Measurements from ENCODE around the gene WNT3A.

Gene WNT3A

GRCh38 chr1:228029281-228029680 is 22.5 kb downstream of the WNT3A start:
- ChIA-PET CTCF (interaction anchor here (0.6 kb wide), 1 partner anchor 472 kb away, joined by 3 read pairs; no protein-coding TSS in a partner anchor), POLR2A (no interaction called here)
- Histone ChIP-seq H3K4me1 (ENCODE audit: control insufficient read depth, insufficient read depth, low read length) (no peaks in the 10 kb centered on the region), H3K9me3 (ENCODE audit: control insufficient read depth, insufficient read depth, low read depth, low read length) (no peaks in the 10 kb centered on the region), H3K36me3 (ENCODE audit: control insufficient read depth in 2 of 2, insufficient read depth in 1 of 2, low read length in 2 of 2) (no peaks in the 10 kb centered on the region), H3K4me3 (ENCODE audit: low read depth, low read length) (no peak overlapping the region), H3K27ac (ENCODE audit: extremely low read depth, low read depth, low read length) (no peak overlapping the region)
- TF ChIP-seq ZNF514 (tag by site-specific recombination; IDR thresholded peaks at IDR 0.05) (no peak), ZNF692 (tag by site-specific recombination; IDR thresholded peaks at IDR 0.05) (no peak), ZNF626 (tag by site-specific recombination; IDR thresholded peaks at IDR 0.05) (no peak), ZNF664 (tag by site-specific recombination; IDR thresholded peaks at IDR 0.05) (no peak), ZBTB21 (tag by site-specific recombination; IDR thresholded peaks at IDR 0.05) (no peak), ZNF2 (tag by site-specific recombination; IDR thresholded peaks at IDR 0.05) (no peak), ZNF140 (tag by site-specific recombination; IDR thresholded peaks at IDR 0.05) (no peak), ZNF530 (tag by site-specific recombination; IDR thresholded peaks at IDR 0.05; ENCODE audit: low read depth) (no peak), YY2 (tag by site-specific recombination; IDR thresholded peaks at IDR 0.05) (no peak), ZNF292 (tag by site-specific recombination; IDR thresholded peaks at IDR 0.05; ENCODE audit: borderline replicate concordance, low read depth) (no peak), ZSCAN23 (tag by site-specific recombination; IDR thresholded peaks at IDR 0.05) (no peak), TSHZ1 (tag by site-specific recombination; IDR thresholded peaks at IDR 0.05; ENCODE audit: borderline replicate concordance) (no peak)
- TF ChIP-seq, protein P1, sequence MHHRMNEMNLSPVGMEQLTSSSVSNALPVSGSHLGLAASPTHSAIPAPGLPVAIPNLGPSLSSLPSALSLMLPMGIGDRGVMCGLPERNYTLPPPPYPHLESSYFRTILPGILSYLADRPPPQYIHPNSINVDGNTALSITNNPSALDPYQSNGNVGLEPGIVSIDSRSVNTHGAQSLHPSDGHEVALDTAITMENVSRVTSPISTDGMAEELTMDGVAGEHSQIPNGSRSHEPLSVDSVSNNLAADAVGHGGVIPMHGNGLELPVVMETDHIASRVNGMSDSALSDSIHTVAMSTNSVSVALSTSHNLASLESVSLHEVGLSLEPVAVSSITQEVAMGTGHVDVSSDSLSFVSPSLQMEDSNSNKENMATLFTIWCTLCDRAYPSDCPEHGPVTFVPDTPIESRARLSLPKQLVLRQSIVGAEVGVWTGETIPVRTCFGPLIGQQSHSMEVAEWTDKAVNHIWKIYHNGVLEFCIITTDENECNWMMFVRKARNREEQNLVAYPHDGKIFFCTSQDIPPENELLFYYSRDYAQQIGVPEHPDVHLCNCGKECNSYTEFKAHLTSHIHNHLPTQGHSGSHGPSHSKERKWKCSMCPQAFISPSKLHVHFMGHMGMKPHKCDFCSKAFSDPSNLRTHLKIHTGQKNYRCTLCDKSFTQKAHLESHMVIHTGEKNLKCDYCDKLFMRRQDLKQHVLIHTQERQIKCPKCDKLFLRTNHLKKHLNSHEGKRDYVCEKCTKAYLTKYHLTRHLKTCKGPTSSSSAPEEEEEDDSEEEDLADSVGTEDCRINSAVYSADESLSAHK (tag by site-specific recombination; IDR thresholded peaks at IDR 0.05) = no peak
- TF ChIP-seq, protein P2, sequence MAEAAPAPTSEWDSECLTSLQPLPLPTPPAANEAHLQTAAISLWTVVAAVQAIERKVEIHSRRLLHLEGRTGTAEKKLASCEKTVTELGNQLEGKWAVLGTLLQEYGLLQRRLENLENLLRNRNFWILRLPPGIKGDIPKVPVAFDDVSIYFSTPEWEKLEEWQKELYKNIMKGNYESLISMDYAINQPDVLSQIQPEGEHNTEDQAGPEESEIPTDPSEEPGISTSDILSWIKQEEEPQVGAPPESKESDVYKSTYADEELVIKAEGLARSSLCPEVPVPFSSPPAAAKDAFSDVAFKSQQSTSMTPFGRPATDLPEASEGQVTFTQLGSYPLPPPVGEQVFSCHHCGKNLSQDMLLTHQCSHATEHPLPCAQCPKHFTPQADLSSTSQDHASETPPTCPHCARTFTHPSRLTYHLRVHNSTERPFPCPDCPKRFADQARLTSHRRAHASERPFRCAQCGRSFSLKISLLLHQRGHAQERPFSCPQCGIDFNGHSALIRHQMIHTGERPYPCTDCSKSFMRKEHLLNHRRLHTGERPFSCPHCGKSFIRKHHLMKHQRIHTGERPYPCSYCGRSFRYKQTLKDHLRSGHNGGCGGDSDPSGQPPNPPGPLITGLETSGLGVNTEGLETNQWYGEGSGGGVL (tag by site-specific recombination; IDR thresholded peaks at IDR 0.05) = no peak
- TF ChIP-seq, protein P3, sequence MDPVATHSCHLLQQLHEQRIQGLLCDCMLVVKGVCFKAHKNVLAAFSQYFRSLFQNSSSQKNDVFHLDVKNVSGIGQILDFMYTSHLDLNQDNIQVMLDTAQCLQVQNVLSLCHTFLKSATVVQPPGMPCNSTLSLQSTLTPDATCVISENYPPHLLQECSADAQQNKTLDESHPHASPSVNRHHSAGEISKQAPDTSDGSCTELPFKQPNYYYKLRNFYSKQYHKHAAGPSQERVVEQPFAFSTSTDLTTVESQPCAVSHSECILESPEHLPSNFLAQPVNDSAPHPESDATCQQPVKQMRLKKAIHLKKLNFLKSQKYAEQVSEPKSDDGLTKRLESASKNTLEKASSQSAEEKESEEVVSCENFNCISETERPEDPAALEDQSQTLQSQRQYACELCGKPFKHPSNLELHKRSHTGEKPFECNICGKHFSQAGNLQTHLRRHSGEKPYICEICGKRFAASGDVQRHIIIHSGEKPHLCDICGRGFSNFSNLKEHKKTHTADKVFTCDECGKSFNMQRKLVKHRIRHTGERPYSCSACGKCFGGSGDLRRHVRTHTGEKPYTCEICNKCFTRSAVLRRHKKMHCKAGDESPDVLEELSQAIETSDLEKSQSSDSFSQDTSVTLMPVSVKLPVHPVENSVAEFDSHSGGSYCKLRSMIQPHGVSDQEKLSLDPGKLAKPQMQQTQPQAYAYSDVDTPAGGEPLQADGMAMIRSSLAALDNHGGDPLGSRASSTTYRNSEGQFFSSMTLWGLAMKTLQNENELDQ (tag by site-specific recombination; IDR thresholded peaks at IDR 0.05; ENCODE audit: low read depth) = no peak
